GM12872 (cell line): ENCODE measurements around the gene OR2H1.

Experiments
- TF ChIP-seq, protein P1 (sequence below): IDR thresholded peaks from 3 replicates; pipeline ENCODE4 v1.5.1; 2011; ENCODE audit warnings: low read depth, mild to moderate bottlenecking, low read length, moderate library complexity; ENCODE audit not compliant: insufficient read depth

Gene OR2H1

DNA sequence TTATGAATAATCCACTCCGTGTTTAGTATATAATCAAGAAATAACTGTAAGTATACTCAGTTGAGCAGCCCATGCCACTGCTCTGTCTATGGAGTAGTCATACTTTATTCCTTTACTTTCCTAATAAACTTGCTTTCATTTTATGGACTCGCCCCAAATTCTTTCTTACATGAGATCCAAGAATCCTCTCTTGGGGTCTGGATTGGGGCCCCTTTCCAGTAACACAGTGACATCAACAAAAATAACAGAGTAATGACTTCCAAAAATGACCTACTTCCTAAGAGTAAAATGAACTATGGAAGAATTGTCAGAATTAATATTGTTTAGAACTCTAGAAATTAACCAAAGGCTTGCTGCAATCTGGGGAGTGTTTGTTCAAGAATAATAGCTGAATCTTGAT lies 8.8 kb downstream of the OR2H1 start:
- TF ChIP-seq, protein P1, sequence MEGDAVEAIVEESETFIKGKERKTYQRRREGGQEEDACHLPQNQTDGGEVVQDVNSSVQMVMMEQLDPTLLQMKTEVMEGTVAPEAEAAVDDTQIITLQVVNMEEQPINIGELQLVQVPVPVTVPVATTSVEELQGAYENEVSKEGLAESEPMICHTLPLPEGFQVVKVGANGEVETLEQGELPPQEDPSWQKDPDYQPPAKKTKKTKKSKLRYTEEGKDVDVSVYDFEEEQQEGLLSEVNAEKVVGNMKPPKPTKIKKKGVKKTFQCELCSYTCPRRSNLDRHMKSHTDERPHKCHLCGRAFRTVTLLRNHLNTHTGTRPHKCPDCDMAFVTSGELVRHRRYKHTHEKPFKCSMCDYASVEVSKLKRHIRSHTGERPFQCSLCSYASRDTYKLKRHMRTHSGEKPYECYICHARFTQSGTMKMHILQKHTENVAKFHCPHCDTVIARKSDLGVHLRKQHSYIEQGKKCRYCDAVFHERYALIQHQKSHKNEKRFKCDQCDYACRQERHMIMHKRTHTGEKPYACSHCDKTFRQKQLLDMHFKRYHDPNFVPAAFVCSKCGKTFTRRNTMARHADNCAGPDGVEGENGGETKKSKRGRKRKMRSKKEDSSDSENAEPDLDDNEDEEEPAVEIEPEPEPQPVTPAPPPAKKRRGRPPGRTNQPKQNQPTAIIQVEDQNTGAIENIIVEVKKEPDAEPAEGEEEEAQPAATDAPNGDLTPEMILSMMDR = no peak

DNA sequence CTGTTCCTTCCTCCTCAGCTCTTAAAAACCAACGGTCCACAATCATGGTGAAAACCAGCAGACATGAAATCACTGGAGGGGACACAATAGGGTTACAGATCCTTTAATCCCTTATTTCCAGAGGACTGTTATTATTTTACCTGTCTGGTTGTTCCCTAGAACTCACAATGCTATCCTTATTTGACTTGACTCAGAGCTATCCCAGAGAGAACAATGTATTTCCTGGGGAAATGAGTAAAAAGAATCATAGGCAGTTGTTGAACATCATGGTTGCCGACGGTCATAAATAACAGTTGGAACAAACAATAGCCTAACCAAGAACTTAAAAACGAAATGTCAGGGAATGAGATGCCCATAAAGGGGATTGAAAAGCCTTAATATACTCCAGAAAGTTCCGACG lies 9.3 kb downstream of the OR2H1 start:
- TF ChIP-seq, protein P1 = no peak

DNA sequence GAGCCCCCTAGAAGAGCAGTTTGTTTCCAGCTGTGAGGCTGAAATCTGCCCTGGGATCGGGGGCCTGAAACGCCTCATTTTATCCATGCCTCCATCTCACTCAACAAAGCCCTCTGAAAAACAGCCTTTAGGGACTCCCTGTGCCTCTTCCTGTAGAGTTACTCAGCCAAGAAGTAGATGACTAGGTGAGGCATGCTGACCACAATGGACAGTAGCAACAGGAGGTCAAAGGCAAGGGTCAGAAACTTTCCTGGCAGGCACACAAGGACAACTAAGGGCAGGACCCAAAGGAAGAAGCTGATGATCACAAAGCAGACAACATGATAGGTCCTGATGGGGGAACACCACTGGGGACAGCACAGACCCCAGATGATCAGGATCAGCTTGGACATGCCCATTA lies 18.0 kb downstream of the OR2H1 start:
- TF ChIP-seq, protein P1 = no peak

DNA sequence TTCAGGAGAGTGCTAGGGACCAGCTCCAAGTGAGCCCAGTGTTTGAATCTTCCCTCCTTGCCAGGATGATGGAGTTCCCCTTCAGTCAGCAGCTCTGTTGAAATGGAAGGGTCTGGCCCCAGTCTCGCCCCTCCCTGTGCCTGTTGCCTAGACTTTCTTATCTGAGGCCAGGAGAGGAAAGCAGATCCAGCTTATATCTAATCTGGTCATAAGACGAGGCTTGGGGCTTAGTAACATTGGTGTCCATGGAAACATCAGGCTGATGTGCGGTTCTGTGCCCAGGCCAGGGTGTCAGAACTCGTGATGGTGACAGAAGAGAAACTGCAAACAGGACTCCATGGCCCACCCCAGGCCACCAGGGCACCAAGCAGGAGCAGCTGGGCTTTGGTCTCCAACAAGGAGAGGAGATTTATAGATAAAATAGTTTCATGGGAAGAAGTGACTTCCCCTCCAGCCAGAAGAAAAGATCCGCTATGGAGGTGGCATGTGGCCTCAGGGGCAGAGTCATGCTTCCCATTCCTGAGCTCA lies 21.0 kb downstream of the OR2H1 start:
- TF ChIP-seq, protein P1 = no peak

DNA sequence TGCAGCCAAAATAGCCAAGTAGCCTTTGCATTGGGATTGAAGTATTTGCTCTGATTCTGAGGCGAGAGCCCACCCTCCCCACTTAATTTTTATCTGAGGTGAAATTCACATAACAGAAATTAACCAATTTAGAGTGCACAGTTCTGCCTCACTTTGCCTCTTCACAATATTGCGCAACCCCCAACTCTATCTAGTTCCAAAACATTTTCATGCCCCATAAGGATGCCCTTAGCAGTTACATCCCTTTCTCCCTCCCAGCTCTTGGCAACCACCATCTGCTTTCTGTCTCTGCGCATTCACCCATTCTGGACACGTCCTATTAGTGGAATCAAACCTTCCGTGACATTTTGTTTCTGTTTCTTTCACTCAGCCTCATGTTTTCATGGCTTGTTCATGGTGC lies 21.8 kb downstream of the OR2H1 start:
- TF ChIP-seq, protein P1 = no peak

DNA sequence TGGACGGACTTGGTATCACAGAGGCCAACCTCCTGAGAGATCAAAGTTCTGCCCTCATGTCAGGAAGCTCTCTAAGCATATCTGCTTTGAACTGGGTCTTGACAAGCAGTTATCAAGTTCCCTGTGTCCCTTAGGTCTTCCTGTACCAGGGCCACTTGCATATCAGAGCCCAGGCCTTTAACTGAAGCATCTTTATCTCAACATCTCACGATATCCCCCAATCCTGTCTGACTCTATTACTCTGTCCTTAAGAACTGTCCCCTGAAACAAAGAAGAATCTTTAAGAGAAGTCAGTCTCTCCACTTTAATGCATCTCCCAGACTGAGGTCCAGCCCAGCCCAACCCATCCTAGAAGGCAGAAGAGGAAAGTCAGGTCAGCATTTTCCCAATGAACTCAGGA lies 22.6 kb downstream of the OR2H1 start:
- TF ChIP-seq, protein P1 = no peak

DNA sequence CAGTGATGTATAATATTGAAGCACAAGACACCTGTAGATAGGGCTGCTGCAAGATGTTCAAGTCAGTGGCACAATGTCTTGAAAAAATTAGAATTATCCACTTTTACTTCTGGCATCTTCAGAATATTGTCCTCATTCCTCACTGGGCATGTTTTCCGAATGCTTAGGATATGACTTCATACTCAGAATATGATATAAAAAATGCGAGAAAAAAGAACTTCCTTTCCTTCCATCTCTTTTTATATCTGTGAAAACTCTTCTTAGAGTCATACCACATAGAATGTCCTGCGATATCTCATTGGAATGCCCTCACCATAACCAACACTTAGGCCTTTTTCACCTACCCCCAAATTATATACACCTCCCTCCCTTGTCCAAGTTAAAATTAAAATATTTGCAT lies 26.2 kb downstream of the OR2H1 start:
- TF ChIP-seq, protein P1 = no peak
